NCI-H2081 treated with DMSO at 0.1 percent for 48 hours (cell line): ENCODE data around the gene TAF8.

Experiments used
- DNase-seq: peaks from one replicate; lab custom pipeline; 2025; lab: John Stamatoyannopoulos, UW

Gene TAF8

GRCh38 chr6:42051268-42051653, 937 bp downstream of the TAF8 start:
- no peak for DNase-seq

GRCh38 chr6:42053601-42054000, 3.3 kb downstream of the TAF8 start:
- no peak for DNase-seq

- no peak for DNase-seq
Measured at GRCh38 chr6:42059743-42060142, 9.4 kb downstream of the TAF8 start.

GRCh38 chr6:42066156-42066675, 15.9 kb downstream of the TAF8 start:
- DNase-seq: no peak

GRCh38 chr6:42068173-42068572, 17.8 kb downstream of the TAF8 start:
- DNase-seq: no peak

- DNase-seq: no peak
Measured at GRCh38 chr6:42068872-42069522, 18.7 kb downstream of the TAF8 start.

GRCh38 chr6:42071881-42072583, 21.7 kb downstream of the TAF8 start:
- DNase-seq: no peak

- DNase-seq: no peak
Measured at GRCh38 chr6:42073287-42073686, 23.0 kb downstream of the TAF8 start.

- no peak for DNase-seq
Measured at GRCh38 chr6:42075159-42075838, 25.0 kb downstream of the TAF8 start.

- no peak for DNase-seq
Measured at GRCh38 chr6:42078386-42078785, 28.1 kb downstream of the TAF8 start.

- DNase-seq: no peak
Measured at GRCh38 chr6:42079941-42080464, 29.7 kb downstream of the TAF8 start.

- DNase-seq: no peak
Measured at GRCh38 chr6:42083530-42083929, 33.2 kb downstream of the TAF8 start.

- no peak for DNase-seq
Measured at GRCh38 chr6:42084889-42085288, 34.6 kb downstream of the TAF8 start.

- DNase-seq: no peak
Measured at GRCh38 chr6:42086046-42087035, 36.0 kb downstream of the TAF8 start.

GRCh38 chr6:42088101-42088591, 37.8 kb downstream of the TAF8 start:
- no peak for DNase-seq

- no peak for DNase-seq
Measured at GRCh38 chr6:42090819-42091717, 40.7 kb downstream of the TAF8 start.

GRCh38 chr6:42091718-42092023, 41.3 kb downstream of the TAF8 start:
- DNase-seq: no peak

GRCh38 chr6:42093582-42094329, 43.4 kb downstream of the TAF8 start:
- DNase-seq: no peak

GRCh38 chr6:42095094-42095493, 44.8 kb downstream of the TAF8 start:
- no peak for DNase-seq
